Activated CD4-positive, CD25-positive, alpha-beta regulatory T cell treated with anti-CD3 and anti-CD28 coated beads, Interleukin-2, amount 50 U/mL, for 24 hours (primary cell): ENCODE measurements around the gene PTPRB.
A peak's percentile ranks its signal among the peaks of the same experiment; 100 is the strongest.

Experiments used
- ATAC-seq, 2 donors: fragments of 150-1000 bp; cut with Tn5 transposase; one replicate each; pipeline ENCODE4 v1.10.0; 2021; ENCODE audit warnings: mild to moderate bottlenecking in 1 of 2, moderate library complexity in 1 of 2

Gene PTPRB

DNA sequence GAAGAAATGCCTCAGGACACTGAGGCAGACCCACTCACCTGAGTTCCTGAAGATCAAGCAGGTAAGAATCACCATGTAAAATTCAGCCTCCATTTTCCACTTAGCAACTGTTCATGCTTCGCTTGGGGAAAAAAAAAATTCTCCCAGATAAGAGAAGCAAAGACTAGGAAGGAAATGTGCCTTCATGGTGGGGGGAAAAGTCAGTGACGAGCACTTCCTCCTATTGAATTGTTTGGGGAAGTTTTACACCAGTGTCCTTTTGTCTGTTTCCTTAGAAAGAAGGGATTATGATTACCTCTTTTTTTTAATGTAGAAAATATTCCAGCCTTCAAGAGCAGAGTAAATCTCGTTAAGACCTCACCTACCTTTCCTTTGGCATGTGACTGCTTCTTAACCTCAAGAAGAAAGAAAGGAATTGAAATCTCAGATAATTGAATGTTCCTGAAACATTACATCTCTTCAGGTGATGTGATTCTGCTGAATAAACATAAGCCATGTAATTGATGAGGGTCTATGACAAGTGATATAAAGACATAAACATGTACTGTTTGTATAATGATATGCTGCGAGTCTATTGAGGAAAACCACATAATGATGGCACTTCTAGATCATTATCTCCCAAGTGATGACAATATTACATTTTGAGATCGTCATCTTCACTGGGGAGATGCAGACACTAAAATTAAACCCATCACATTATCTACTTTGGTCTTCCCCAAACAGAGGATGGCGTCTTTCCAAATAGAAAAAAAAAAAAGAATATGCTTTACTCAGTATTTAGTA lies at the start of gene PTPRB:
Gene PTPRB, minus strand, starts transcription at position 127 of the 783 bp plus-strand sequence. Its CDS starts 34 bp downstream, at position 93.
- no peak for ATAC-seq

DNA sequence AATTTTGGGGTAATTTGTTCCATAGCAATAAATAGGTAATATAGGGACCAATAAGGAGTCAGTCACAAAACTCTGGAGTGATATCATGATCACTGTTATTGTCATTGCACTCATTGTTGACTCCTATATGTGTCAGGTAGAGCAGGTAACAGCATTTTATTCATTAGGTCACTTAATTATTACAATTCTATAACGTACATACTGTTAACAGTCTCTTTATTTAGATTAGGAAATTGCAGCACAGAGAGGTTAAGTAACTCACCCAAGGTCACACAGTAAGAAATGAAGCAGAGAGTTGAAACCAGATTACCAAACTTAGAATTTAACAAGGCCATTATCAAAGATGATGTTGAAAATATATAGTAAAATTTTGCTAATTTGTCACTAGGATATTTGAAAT lies 49.7 kb upstream of the PTPRB start:
- ATAC-seq = no peak

DNA sequence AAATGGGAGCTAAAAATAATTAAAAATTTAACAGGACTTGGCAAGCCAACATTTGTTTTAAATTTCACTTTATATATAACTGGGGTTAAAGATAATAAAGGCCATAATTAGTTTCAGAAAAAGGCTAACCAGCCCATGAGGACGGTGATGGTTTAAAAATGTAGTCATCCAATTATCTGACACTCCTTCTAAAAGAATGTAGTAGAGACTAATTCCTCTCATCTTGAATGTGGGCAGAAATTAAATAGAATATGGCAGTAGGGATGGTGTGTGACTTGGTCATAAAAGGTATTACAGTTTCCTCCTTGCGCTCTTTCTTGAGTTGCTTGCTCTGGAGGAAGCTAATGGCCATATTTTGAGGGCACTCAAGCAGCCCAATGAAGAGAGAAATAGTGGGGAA lies 49.1 kb upstream of the PTPRB start:
- no peak for ATAC-seq

DNA sequence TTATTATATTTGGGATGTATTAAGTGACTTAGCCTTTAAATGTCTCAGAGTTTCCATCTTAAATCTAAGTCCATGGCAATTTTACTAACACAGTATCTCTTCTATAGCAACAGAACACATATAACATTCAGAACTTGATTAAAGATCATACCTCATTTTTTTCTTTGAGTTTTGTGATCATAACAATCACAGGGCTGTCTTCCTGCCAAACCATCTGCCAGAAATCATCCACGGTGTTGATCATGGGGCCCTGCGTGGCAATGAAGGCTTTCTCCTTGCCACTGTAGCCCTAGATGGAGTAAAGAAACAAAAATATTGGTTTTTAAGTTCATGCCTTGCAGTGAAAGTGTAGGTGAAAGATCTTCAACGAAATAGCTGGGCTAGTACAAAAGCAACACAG lies 46.7 kb upstream of the PTPRB start:
- ATAC-seq = no peak

DNA sequence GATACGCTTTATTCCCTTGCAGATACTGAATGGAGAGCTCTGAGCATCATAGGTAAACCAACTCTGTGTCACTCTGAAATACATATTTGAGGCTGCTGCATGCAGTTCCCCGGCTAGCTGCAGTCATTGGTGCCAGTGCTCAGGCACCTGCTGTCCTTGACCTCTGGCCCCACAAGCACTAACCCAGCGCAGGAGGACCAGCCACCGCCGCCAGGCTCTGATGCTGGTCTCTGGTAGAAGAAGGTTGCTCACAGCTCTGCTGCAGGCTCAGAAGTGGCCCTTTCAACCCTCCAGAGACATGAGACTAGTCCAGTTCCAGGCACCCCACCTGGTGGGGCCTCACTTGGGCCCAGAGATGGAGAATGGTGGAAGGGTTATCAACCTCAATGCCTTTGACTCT lies 34.5 kb upstream of the PTPRB start:
- ATAC-seq = no peak

DNA sequence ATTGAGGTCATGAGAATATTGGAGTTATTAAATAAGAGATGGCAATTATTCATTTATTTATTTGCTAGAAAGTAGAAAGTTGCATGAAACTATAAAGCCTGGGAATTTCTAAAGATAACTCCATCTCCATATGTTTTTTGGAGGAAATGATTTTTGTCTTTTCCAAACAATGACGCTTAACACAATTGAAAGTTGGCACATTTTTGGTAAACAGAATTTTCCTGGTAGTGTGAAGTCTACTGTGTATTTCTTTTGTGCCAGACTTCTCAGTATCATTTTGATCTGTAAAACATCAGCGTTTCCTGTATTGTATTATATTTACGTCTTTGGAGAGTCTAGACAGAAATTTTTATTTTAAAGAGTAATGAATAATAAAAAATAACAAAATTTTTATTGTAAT lies 33.7 kb upstream of the PTPRB start:
- ATAC-seq = no peak

DNA sequence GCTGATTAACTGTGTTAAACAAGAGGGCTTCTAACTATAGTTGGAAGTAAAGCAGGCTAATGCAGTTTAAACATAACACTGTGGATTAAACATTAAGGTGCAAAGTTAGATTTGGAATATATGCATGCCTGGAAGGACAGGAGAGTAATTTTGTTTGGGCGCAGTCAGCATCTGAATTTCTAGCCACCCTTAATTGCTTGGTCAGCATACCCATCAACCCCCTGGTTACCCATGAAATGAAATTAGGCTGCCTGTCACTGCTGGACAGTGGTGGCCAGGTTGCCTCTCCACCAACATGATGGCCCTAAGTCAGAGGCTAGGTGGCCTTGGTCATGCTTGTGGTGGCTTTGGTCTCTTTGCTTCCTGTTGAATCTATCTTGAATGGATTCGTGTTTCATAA lies 30.0 kb upstream of the PTPRB start:
- ATAC-seq = no peak

DNA sequence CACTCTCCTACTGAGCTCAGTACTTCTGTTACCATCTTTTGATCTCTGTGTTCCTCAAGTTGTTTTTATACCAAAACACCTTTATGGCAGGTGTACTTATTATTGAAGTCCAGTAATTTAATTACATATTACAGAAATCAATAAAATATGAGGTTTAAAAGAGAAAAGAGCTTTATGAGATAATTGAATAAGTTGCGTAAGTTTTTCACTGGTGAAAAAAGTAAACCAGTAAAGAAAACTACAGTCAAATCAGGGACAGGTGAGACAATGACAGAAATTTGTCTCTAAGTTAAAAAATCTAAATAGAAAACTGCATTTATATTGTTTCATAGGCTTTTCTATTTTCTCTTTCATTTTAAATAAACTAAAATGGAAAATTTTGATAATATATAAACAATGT lies 29.1 kb upstream of the PTPRB start:
- no peak for ATAC-seq

DNA sequence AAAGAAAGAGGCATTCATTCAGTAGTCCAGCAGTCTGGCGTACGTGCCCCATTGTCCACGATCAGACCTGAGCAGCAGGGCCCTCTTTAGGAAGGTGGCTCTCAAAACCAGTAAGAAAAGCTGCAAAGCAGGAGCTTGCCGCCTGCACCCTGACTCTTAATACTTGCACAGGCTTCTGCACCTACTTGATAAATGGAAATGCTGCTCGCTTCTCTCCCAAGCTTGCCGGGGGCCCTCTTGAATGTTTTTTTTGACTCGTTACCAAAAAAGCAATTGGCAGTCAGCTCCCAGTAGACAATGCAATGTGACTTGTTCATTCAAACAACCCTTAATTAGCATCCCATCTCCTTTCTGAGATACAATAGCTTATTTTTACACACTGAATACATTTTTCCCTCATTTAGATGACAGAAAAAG lies 27.2 kb upstream of the PTPRB start:
- ATAC-seq = no peak

DNA sequence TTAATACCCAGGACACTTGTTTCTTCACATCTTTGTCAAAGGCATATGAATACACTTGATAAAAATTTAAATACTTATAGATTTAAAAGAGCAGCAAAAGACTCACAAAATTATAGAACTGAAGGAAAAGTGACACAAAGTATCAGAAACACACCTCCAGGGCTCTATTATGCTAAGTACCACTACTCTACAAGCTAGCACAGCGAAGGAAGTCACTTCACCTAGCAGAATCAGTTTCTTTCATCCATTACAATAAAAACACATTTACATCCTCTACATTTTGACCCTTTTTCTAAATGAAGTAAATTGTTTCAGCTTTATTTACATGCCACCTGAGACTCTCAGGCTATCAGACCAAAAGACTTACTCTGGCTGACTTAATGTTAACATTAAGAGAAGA lies 26.6 kb upstream of the PTPRB start:
- no peak for ATAC-seq

DNA sequence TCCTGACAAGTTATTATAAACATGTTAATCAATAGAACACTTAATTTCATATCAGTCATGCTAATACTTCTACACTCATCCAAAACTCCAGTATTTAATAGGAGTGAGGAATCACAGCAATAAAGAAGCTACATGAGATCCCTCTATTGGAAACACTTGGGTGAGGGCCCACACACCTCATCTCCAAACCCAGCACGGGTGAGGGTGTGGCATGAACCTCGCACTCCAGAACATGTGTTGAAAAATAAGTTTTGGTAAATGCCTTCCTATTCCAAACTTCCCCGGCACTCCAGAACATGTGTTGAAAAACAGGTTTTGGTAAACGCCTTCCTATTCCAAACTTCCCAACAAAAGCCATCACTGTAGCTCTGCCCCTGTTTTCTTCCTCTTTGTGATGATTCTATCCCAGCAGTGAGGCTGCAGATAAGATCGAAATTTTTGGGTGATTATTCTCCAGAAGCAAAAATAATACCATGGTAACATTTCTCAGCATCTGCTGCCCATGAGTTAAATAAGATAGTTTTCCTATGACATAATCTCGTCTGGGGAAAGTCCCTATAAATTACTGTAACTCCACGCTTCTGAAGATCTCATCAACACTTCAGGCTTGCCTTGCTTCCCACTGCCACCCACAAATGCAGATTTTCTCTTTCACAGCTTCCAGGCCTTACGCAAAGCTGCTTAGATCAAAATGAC lies 24.4 kb upstream of the PTPRB start:
- ATAC-seq = no peak

DNA sequence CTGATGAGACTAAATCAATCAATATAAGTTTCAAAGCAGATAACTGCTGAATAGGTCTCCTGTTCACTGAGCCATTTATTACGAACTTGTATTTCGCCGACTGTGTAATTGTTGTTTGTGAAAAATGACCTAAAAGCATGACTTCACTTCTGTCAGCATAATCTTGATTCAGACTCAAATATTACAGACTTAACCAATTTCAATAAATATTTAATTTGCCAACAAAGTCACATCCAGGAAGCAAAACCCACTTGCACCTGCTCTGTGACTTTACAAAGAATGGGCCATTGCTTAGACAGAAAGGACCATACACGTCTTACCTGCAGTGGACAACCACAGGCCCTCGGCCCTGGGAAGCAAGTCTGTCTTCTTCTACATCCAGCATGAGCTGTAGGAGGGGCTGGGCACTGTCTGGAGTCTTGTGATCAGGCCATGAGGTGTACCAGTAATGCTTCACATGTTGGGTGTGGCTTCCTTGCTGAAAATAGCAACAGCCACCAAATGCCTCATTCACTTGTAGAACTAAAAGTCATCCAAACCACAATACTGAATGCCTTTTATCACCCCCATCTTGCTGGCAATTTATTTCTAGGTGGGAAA lies 23.5 kb upstream of the PTPRB start:
- ATAC-seq = peak in 1 of 2 donors; percentile 35

DNA sequence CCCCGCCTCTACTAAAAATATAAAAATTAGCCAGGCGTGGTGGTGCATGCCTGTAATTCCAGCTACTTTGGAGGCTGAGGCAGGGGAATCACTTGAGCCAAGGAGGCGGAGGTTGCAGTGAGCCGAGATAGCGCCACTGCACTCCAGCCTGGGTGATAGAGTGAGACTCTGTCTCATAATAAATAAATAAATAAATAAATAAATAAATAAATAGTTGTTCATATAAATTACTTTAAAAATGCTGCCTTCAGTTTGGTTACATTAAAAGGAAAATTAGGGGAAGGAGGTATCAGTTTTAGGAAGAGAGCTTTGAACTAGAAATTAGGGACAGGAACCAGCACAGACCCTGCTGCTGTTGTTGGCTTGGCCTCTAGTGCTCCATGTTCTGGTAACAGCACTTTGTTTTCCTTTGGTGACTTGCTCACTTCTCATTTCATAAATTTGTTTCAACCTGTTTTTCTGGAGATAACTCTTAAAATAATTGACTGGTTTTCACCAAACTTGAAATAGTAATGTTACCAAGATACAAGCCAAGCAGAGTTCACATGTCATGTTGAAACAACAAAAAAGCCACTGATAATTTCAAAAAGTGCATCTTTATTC lies 22.9 kb upstream of the PTPRB start:
- ATAC-seq = no peak

DNA sequence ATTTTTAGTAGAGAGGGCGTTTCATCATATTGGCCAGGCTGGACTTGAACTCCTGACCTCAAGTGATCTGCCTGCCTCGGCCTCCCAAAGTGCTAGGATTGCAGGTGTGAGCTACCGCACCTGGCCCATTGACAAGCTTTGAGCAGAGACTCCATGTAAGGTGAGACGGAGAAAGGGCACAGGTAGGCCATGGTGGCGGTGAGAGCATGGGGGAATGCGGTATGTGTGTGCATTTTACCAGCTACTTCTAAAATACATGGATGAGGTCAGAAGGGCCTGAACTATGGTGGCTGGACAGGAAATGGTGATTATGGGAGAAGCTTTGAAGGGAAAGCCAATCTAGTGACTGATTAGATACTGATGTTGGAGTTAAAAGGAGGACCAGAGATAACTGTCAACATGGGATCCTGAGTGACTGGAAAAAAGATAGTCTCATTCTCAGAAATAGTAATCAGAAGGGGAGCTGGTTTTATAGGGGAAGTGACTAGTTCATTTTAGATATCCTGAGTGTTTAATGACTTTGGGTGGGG lies 21.9 kb upstream of the PTPRB start:
- no peak for ATAC-seq

DNA sequence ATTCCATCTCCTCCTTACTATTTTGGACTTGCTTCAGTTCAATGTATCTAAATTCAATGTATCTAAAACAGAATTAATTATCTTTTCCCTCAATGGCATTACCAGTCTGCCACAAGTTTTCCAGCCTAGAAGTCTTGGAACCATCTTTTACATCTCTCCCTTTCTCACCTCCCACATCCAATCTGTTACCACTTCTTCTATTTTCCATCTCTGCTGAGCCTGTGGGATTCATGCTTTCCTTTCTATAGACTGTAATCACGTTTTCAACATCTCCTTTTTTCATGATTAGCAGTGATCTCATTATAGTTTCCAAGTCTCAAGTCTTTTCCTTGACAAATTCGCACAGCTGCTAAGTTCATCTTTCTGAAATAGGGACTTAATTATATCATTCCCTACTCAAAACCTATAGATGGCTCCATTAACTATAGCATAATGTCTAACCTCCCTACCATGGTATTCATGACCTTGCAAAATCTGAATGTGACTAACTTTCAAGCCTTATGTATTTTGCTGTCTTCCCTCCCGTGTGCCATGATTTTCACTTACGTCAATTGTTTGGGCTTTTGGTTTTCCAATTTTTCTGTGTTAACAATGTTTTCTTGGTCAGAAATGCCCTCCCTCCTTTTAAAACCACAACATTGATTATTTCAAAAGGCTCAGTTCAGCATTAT lies 20.5 kb upstream of the PTPRB start:
- ATAC-seq = no peak

DNA sequence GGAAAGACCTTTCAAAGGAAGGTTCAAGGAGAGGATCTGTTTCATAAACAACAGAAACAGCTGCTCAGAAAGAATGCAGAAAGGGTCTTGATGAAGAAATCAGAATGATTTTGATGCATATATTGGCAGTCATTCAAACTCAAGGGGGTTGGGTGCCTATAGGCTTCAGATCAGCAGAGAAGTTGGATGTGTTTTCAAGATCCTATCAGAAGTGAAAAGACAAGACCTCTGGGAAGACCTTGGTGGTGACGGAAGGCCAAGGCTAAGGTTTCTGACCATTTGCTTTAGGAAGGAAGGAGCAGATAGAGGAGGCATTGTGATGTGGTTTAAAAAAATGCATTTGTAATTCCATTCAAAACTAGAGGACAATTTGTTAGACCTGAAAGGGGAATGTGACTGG lies 15.2 kb upstream of the PTPRB start:
- ATAC-seq = no peak

DNA sequence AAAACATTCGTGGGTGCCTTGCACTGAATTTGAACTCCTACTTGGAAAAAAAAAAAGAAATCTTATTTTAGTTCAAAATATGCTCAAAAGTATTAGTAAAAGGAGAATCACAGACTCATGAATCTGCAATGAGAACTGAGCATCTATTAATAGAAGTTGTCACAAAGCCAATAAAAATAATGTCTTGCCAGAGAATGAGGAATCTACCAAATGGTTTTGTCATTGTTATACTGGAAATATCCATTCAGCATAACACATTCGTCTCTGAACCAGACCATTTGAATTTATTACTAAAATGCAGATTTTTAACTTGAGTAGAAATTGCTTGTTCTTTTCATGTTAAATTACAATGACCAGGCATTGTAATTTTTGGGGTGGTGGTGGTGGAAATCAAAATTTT lies 11.6 kb upstream of the PTPRB start:
- ATAC-seq = no peak

DNA sequence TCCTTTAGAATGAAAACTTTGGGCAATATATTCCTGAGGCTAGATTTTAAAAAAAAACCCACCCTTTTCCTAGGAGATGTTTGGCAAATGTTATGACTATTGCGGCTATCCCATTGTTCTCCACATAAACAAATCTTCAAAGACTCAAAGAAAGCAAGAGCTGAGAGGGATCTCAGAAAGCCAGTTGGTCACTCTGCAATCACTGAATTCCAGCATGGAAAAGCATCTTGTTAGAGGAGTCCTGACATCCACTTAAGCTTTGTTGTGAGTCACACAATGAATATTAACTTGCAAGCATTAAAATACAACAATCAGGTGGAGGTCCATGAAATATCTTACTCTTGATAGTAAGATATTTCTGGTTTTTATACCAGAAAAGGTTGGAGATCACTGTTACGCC lies 11.0 kb upstream of the PTPRB start:
- no peak for ATAC-seq

DNA sequence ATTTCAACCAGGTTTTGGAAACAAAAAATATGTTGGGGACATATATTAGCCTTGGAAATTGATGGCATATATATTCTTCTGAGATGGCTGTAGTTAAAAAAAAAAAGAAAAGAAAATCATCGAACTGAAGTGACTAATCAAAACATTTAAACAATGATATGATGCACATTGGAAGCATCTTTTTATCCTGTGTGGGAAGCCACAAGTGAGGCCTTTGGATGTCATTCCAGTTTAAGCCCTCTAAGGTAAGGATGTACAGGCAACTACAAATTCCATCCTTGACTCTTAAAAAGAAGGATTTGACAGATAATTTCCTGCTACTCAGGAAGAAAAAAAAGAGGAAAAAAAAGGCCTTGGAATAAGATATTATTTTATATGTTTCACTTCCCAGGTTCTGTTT lies 9.6 kb upstream of the PTPRB start:
- ATAC-seq = no peak

DNA sequence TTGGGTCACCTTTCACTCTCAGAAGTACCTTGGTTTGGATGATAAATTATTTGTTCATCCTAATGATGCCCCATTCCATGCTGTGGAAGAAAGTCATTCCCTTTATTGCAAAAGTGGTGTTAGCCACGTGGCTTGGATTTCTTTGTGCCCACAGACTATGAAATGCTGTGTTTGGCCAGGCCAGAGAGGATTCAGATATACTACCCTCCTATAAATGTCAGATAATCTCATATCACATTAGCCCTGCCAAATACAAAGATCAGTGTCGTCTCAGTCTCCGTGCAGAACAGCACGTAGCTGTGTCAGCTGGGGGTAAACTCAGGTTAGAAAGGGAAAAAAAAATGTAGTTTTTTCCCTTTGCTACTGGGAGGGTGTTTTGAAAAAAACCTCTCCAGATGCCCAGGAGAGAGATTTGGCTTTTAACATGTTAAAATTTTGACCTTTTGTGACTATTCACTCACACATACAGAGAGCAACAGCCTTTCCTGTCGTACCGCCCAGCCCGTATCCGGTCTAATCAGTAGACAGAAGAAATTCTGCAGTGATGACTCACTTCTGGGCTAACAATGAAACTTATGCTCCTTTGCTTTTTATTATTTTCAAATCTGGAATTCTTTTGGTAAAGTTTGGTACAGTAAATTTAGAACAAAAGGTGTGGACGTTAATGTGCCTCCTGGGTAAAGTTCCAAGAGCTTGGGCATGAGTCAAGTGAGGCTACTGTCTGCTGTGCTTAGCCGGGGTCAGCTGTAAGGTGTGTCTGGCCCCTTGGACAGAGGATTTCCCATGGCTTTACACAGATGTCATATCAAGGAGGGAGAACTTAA lies 8.5 kb upstream of the PTPRB start:
- peak in 1 of 2 donors; percentile 48 for ATAC-seq

DNA sequence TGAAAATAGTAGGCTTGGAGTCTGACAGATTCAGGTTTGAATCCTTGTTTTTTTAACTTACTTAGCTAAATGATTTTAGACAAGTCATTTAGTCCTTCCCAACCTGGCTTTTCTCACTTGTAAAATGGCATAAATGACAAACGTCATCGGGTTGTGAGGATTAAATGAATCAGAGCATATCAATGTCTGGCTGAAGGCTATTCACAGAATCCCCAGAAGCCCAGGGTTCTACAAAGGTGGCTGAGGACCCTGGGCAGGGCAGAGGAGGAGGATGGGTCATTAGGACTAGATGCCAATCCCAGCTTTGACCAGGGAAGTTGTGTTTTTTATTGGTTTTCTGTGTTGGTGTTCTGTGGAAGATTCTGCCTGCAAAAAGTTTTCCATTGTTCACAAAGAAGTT lies 7.6 kb upstream of the PTPRB start:
- no peak for ATAC-seq

DNA sequence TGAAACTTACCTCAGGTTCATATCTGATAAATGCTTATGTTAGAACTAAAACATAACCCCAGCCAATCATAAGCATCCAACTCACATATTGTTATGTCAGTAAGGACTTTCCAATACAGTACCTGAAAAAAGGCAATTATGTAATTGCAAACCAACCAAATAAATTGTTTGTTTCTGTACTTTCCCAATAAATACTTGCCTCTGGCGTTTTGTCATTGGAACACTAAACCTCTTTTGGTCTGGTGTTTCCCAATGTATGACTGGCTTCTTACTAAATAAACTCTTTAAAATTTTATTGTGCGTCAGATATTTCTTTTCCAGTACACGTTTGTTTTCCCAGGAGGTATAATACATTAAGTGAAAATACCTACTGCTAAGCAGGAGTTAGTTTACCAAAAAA lies 6.7 kb upstream of the PTPRB start:
- ATAC-seq = no peak
